ENCODE results near the gene USPL1.

USPL1 gene

GRCh38 chr13:30577401-30577852 lies 40.3 kb upstream of the USPL1 start:
- peak; percentile 92 for DNase-seq
- in situ Hi-C loops (cut with HindIII; ENCODE audit: low pct_ligation_motif_present, low sequenced_read_pairs), result no loop called here
- Histone ChIP-seq H3K27me3 (replicated peaks) (no peaks in the 10 kb centered on the region), H3K27ac (peak overlapping the region; percentile 6), H3K36me3 (replicated peaks) (no peaks in the 10 kb centered on the region), H3K4me3 (ENCODE audit: low read depth, low read length) (no peak overlapping the region)
- no peak for TF ChIP-seq CTCF (IDR thresholded peaks at IDR 0.05; ENCODE audit: low read depth, low read length, missing control alignments)

- no peaks in the 10 kb centered on the region for H3K36me3 ChIP-seq (replicated peaks)
- H3K4me3 ChIP-seq (ENCODE audit: low read depth, low read length), result no peak overlapping the region
- DNase-seq, result no peak
- in situ Hi-C loops (cut with HindIII; ENCODE audit: low pct_ligation_motif_present, low sequenced_read_pairs), result no loop called here
- no peaks in the 10 kb centered on the region for H3K27me3 ChIP-seq (replicated peaks)
- no peak for TF ChIP-seq CTCF (IDR thresholded peaks at IDR 0.05; ENCODE audit: low read depth, low read length, missing control alignments)
- H3K27ac ChIP-seq, result no peak overlapping the region
Measured at GRCh38 chr13:30580852-30581502, 36.7 kb upstream of the USPL1 start.

- Histone ChIP-seq H3K36me3 (replicated peaks) (no peaks in the 10 kb centered on the region), H3K4me3 (ENCODE audit: low read depth, low read length) (no peak overlapping the region), H3K27me3 (replicated peaks) (no peaks in the 10 kb centered on the region), H3K27ac (no peak overlapping the region)
- no peak for DNase-seq
- peak; percentile 57 for TF ChIP-seq CTCF (IDR thresholded peaks at IDR 0.05; ENCODE audit: low read depth, low read length, missing control alignments)
- in situ Hi-C loops (cut with HindIII; ENCODE audit: low pct_ligation_motif_present, low sequenced_read_pairs), result no loop called here
Measured at GRCh38 chr13:30581582-30581981, 36.1 kb upstream of the USPL1 start.

GRCh38 chr13:30584051-30584731 lies 33.5 kb upstream of the USPL1 start:
- in situ Hi-C loops (cut with HindIII; ENCODE audit: low pct_ligation_motif_present, low sequenced_read_pairs), result no loop called here
- Histone ChIP-seq H3K36me3 (replicated peaks) (no peaks in the 10 kb centered on the region), H3K4me3 (ENCODE audit: low read depth, low read length) (no peak overlapping the region), H3K27ac (no peak overlapping the region), H3K27me3 (replicated peaks) (no peaks in the 10 kb centered on the region)
- no peak for TF ChIP-seq CTCF (IDR thresholded peaks at IDR 0.05; ENCODE audit: low read depth, low read length, missing control alignments)
- no peak for DNase-seq

GRCh38 chr13:30585748-30586262 lies 31.9 kb upstream of the USPL1 start:
- H3K4me3 ChIP-seq (ENCODE audit: low read depth, low read length), result no peak overlapping the region
- TF ChIP-seq CTCF (IDR thresholded peaks at IDR 0.05; ENCODE audit: low read depth, low read length, missing control alignments), result no peak
- in situ Hi-C loops (cut with HindIII; ENCODE audit: low pct_ligation_motif_present, low sequenced_read_pairs), result no loop called here
- no peaks in the 10 kb centered on the region for H3K36me3 ChIP-seq (replicated peaks)
- H3K27ac ChIP-seq, result peak overlapping the region; percentile 27
- peak; percentile 72 for DNase-seq
- H3K27me3 ChIP-seq (replicated peaks), result no peaks in the 10 kb centered on the region

All from brain microvascular endothelial cell (primary cell).